Measurements from ENCODE around the gene SIRT3.
"Not testable (repeated sequence)": the region's sequence is repeated elsewhere in the genome, so short reads cannot be mapped to it uniquely, and the experiment has no call there.

The SIRT3 gene

DNA sequence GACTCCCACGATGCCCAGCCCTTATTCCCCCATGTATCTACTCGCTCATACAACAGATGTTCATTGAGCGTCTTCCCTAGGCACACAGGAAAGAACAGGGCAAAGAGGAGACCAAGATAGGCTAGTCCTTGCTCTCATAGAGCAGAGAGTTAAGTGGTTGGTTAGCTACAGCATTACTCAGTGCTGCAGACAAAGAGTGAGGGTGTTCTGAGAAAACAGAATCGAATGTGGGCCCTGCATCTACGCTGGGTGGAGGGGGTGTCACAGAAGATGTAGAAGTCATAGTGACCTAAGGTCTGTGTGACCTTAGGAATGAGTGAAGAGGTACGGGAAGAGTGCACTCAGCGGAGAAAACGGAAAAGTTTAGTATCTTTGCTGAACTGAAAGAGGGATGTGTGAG, 12.9 kb upstream of the SIRT3 start:
- in situ Hi-C loops (cut with HindIII; ENCODE audit: low sequenced_read_pairs), result no loop called here

DNA sequence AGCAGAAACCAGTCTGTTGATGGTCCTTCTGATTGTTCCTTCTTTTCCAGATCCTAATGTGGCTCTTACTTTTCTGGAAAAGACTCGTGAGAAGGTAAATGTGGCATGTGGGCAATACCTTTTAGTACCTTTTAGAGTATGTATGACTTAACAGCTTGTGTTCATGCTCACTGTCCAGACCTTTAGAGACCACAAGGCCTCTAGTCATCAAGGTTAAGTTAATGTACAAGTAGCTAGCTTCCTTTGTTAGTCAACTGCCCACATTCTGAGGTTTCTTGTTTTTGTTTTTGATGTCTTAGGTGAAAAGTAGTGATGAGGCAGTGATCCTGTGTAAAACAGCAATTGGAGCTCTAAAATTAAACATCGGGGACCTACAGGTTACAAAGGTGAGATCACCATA, 8.2 kb upstream of the SIRT3 start:
- in situ Hi-C loops (cut with HindIII; ENCODE audit: low sequenced_read_pairs), result no loop called here

DNA sequence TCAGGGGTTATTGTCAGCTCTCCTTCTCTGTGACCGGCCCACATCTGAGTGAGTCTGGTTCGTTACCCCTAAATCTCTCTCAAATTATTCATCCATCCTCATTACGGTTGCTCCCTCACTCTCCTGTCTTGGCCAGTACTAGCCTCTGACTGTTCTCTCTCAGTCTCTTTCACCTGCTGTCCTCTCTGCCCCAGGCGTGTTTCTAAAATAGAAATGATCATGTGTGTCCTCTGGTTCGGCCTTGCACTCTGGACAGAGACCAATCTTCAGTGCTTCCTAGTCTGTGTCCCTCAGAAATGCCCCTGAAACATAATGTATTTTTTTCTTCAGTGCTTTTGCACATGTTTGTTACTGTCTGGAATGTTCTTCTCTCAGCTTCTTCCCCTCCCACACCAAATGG, 5.5 kb upstream of the SIRT3 start:
- in situ Hi-C loops (cut with HindIII; ENCODE audit: low sequenced_read_pairs), result no loop called here

DNA sequence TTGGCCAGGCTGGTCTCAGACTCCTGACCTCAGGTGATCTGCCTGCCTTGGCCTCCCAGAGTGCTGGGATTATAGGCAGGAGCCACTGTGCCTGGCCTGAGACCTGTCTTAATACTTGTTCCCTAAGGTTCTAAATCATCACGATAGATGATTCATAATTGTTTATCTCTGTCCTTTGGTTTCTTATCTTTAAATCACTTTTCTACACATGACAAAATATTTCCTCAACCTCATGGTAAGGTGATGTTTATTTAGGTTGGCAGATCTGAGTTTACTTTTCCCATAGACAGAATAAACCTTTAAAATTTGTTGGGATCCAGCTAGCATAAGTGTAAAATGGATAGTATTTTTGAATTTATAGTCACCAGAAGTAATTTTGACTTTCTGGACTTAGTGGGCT, 4.2 kb upstream of the SIRT3 start:
- in situ Hi-C loops (cut with HindIII; ENCODE audit: low sequenced_read_pairs), result no loop called here

DNA sequence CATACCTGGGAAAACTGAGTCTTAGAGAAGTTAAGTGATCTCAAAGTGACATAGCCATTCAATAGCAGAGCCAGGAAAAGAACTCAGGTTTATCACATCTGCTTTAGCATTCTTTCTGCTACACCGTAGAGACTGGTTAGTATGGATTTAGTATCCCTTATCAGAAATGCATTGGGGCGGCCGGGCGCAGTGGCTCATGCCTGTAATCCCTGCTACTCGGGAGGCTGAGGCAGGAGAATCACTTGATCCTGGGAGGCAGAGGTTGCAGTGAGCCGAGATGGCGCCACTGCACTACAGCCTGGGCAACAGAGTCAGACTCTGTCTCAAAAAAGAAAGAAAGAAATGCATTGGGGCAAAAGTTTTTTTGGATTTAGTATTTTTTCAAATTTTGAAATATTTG, 2.2 kb upstream of the SIRT3 start:
- in situ Hi-C loops (cut with HindIII; ENCODE audit: low sequenced_read_pairs), result not testable (repeated sequence)

DNA sequence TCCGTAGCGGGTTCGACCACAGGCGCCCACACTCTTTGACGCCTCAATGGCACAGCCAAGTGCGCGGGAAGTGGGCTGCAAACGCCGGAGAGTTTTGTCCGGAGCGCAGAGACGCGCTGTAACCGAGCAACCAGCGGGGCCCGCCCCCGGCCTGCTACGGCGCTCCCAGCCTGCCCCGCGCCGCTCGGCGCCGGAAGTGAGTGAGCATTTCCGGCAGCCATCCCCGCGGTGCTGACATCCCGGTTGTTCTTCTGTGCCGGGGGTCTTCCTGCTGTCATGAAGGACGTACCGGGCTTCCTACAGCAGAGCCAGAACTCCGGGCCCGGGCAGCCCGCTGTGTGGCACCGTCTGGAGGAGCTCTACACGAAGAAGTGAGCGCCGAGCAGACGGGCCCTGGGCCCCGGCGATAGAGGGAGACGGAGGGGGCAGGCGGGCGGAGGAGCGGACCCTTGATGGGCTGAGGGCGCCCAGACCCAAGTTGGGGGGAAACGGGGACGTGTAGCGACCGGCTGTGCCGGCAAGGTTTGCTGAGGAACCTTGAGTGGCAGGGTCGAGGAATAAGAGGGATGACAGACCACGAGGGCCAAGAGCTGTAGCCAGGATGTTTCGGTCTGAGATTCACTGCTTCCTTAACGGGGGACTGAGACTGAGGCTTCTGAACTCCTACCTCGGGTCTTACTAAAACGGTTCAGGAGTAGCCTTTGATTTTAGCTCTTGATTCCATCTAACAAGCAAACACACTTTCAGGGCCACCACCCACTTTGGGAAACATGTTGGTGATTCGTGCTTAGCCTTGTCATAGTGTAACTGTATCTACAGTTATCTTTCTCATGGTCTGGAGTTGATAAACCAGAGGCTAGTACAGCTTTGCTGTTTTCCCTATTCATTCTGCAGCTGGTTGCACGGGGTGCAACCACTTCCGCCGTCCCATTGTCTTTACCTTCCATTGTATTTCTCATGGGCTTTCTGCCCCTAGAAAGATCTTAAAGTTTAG, 929 bp upstream of the SIRT3 start, which contains the start of gene PSMD13:
Gene PSMD13, plus strand, starts transcription at position 203 of the 994 bp plus-strand sequence. Its CDS starts 74 bp downstream, at position 277.
- in situ Hi-C loops (cut with HindIII; ENCODE audit: low sequenced_read_pairs), result no loop called here

DNA sequence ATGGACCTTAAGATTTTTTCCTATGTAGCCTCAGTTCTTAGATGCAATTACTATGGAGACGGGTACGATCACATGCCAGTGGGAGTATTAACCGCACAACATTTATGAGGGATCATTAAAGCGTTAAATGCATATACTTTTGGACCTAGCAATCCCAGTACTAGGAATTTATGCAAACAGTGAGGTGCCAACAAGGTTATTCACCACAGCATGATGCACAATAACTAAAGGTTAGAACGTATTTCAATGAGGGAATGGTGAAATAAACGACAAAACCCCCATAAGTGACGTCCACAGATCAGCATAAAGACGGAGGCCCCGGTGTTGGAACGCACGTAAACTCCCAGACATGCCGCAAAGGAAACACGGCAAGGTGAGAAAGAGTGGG, 539 bp downstream of the SIRT3 start:
- in situ Hi-C loops (cut with HindIII; ENCODE audit: low sequenced_read_pairs), result no loop called here

- in situ Hi-C loops (cut with HindIII; ENCODE audit: low sequenced_read_pairs), result no loop called here
Observed at GRCh38 chr11:235180-235579, 962 bp downstream of the SIRT3 start.

GRCh38 chr11:232783-233565, 3.2 kb downstream of the SIRT3 start:
- in situ Hi-C loops (cut with HindIII; ENCODE audit: low sequenced_read_pairs), result no loop called here

- in situ Hi-C loops (cut with HindIII; ENCODE audit: low sequenced_read_pairs), result no loop called here
Observed at GRCh38 chr11:230431-230830, 5.7 kb downstream of the SIRT3 start.

DNA sequence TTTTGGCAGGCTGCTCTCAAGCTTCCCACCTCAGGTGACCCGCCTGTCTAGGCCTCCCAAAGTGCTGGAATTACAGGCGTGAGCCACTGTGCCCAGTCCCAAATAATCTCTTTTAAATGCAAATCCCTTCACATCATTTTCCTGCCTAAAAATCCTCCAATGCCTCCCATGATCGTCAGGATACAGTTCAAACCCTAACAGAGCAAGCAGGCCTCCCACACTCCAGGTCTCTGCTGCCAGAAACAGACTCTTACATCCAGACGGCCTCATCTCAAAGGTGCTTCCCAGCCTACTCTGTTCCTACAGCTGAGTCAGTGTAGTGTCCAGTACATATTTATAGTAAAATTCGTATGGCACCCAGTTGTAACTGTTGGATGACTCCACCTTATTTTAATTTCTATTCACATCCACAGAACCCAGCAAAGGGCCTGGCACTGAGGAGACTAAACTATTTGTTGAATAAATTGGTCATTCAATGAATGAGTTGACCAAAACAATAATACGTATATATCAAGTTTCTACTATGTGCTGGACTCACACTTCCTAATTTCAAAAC, 8.2 kb downstream of the SIRT3 start:
- in situ Hi-C loops (cut with HindIII; ENCODE audit: low sequenced_read_pairs), result no loop called here

GRCh38 chr11:225734-226453, 10.2 kb downstream of the SIRT3 start:
- in situ Hi-C loops (cut with HindIII; ENCODE audit: low sequenced_read_pairs), result no loop called here

GRCh38 chr11:224424-224823, 11.7 kb downstream of the SIRT3 start:
- in situ Hi-C loops (cut with HindIII; ENCODE audit: low sequenced_read_pairs), result no loop called here

DNA sequence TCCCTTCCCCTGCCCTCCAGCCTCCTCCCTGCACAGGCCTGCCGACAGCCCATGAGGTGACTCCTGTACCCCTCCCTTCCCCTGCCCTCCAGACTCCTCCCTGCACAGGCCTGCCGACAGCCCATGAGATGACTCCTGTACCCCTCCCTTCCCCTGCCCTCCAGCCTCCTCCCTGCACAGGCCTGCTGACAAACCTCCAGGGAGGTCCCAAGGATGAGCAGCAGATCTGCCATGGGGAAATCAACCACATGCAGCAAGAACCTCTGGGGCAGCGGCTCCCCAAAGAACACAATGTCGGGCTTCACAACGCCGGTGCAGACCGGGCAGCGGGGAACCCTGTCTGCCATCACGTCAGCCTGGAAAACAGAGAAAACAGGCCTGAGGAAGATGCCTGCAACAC, 12.3 kb downstream of the SIRT3 start:
- in situ Hi-C loops (cut with HindIII; ENCODE audit: low sequenced_read_pairs), result no loop called here

- in situ Hi-C loops (cut with HindIII; ENCODE audit: low sequenced_read_pairs), result no loop called here
Observed at GRCh38 chr11:223026-223789, 12.9 kb downstream of the SIRT3 start.

DNA sequence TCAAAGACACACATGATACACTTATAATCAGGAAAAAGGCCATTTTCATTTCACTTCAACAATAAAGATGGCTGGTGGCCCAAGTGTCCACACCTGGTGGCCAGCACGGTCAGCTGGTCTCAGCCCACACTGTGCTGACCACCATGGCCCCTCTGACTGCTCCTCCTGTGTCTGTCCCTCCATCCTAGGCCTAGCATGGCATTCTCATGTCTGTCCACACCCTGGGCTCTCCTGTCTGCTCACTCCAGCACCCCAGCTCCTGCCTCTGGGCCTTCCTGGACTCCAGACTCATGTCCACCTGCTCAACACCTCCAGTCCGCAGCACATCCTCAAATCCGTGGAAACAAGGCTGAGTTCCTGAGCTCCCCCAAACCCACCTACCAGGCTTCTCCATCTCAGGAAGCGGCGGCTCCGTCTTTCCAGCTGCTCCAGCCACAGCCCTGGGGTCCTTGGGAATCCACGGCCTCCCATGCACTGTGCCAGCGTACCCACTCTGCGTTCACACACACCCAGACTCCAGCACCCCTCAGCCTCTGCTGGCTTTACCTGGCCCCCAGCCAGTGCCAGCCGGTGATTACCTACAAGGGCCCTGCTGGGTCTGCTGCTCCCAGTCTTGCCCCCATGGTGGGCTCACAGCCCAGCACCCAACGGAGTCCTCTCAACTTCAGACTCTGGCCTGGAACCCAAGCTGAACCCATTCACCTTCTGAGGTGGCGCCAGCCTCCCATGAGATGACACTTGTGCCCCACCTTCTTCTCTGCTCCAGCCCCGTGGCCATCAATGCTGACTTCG, 13.9 kb downstream of the SIRT3 start:
- in situ Hi-C loops (cut with HindIII; ENCODE audit: low sequenced_read_pairs), result no loop called here

- in situ Hi-C loops (cut with HindIII; ENCODE audit: low sequenced_read_pairs), result no loop called here
Observed at GRCh38 chr11:221539-221938, 14.6 kb downstream of the SIRT3 start.

DNA sequence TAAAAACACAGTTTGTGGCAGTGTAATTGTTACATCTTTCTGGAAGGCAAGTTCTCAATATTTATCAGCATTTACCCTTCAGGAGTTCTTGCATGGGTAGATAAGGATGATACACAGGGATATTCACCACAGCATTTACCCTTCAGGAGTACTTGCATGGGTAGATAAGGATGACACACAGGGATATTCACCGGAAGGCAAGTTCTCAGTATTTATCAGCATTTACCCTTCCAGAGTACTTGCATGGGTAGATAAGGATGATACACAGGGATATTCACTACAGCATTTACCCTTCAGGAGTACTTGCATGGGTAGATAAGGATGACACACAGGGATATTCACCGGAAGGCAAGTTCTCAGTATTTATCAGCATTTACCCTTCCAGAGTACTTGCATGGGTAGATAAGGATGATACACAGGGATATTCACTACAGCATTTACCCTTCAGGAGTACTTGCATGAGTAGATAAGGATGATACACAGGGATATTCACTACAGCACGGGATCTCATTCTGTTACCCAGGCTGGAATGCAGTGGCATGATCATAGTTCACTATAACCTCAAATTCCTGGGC, 15.4 kb downstream of the SIRT3 start:
- in situ Hi-C loops (cut with HindIII; ENCODE audit: low sequenced_read_pairs), result not testable (repeated sequence)

Measured in DLD1 (cell line).